Stomach (tissue), 9 donors: ENCODE measurements around the gene NARS2. TPM values are rescaled to one million over a fixed set of nuclear protein-coding genes. Genes with fewer than 3 reads are reported as not detected.
"Not testable (repeated sequence)": the region's sequence is repeated elsewhere in the genome, so short reads cannot be mapped to it uniquely, and the experiment has no call there.

Experiments used
- DNase-seq, 2 donors: peaks; one replicate each; pipeline versions ENCODE4 v3.0.0 to v3.0.0-alpha.2; 2013 to 2019
- H3K27ac ChIP-seq, 5 donors: fragments of 200-600 bp in 4 of 5; sonication (generic) in 4 of 5; one replicate each; pipeline ENCODE4 v1.5.1; 2013 to 2019; ENCODE audit warnings: mild to moderate bottlenecking in 1 of 5, moderate library complexity in 1 of 5
- H3K27me3 ChIP-seq, 3 donors: fragments of 200-600 bp; sonication (generic); one replicate each; pipeline ENCODE4 v1.5.1; 2017 to 2019; ENCODE audit warnings: mixed run types in 1 of 3
- H3K36me3 ChIP-seq, 4 donors: fragments of 200-600 bp; sonication (generic); 1 replicate in 3 of 4; 2 replicates in 1 of 4; pipeline ENCODE4 v1.5.1; 2016 to 2019
- H3K4me1 ChIP-seq, 4 donors: fragments of 200-600 bp; sonication (generic); one replicate each; pipeline ENCODE4 v1.5.1; 2016 to 2019
- H3K4me3 ChIP-seq, 4 donors: fragments of 200-600 bp; sonication (generic) in 3 of 4; one replicate each; pipeline ENCODE4 v1.5.1; 2016 to 2019; ENCODE audit warnings: mild to moderate bottlenecking in 1 of 4
- H3K9me3 ChIP-seq, 4 donors: fragments of 200-600 bp; sonication (generic); one replicate each; pipeline ENCODE4 v1.5.1; 2016 to 2019
- EP300 ChIP-seq: sonication (generic); formaldehyde crosslinking; IDR thresholded peaks from one replicate; pipeline ENCODE4 v1.6.1; 2017; ENCODE audit warnings: antibody characterized with exemption
- POLR2A ChIP-seq, 4 donors: fragments of 450-650 bp; IDR thresholded peaks; one replicate each; pipeline ENCODE4 v1.6.1; 2016; ENCODE audit warnings: antibody characterized with exemption in 4 of 4, control low read depth in 2 of 4, mild to moderate bottlenecking in 1 of 4, moderate library complexity in 1 of 4
- POLR2AphosphoS5 ChIP-seq, 3 donors: sonication (generic); formaldehyde crosslinking; IDR thresholded peaks; one replicate each; pipeline ENCODE4 v1.6.1; 2016; ENCODE audit warnings: antibody characterized with exemption in 3 of 3
- WGBS, 5 donors: extraction: QIAGEN DNeasy Blood & Tissue Kit in 3 of 5; methylation state at CpG; one replicate each; pipeline versions ENCODE4 v1.1.5 to v1.1.7; 2013 to 2018; 5-methylcytosine and 5-hydroxymethylcytosine counted together
- intact Hi-C: fragments of 100-400 bp; cut with DNase I; formaldehyde crosslinking; loops from one replicate; pipeline ENCODE4 v1.15.1; 2023; ENCODE audit warnings: low total_unique reads
- polyA plus RNA-seq, 3 donors: library from polyadenylated mRNA; stranded (reverse); fragments of 200-250 nt; gene quantifications; one replicate each; pipeline ENCODE4 v1.2.3, GENCODE V29; 2013
- total RNA-seq, 5 donors: library from RNA; depleted of rRNA; stranded (reverse); fragments of >200 nt; gene quantifications; one replicate each; pipeline versions ENCODE4 v1.1.0 to v1.2.3, GENCODE V29; 2014 to 2016
- TF ChIP-seq, protein P1 (sequence below), 7 experiments: fragments of 450-650 bp in 4 of 7; fragments of 200-600 bp in 3 of 7; sonication (generic) in 3 of 7; IDR thresholded peaks; one replicate each; pipeline ENCODE4 v1.5.1; 2016 to 2019; ENCODE audit warnings: antibody characterized with exemption in 7 of 7, control low read depth in 2 of 7, mild to moderate bottlenecking in 1 of 7
- donor health status: healthy with polysubstance abuse.
- donor health status: Bipolar disorder and iron deficiency.
- donor health status: healthy.

Gene NARS2
- total and polyA plus RNA-seq, 8 donors: 4.7 to 34.5 (median 14.1) TPM

DNA sequence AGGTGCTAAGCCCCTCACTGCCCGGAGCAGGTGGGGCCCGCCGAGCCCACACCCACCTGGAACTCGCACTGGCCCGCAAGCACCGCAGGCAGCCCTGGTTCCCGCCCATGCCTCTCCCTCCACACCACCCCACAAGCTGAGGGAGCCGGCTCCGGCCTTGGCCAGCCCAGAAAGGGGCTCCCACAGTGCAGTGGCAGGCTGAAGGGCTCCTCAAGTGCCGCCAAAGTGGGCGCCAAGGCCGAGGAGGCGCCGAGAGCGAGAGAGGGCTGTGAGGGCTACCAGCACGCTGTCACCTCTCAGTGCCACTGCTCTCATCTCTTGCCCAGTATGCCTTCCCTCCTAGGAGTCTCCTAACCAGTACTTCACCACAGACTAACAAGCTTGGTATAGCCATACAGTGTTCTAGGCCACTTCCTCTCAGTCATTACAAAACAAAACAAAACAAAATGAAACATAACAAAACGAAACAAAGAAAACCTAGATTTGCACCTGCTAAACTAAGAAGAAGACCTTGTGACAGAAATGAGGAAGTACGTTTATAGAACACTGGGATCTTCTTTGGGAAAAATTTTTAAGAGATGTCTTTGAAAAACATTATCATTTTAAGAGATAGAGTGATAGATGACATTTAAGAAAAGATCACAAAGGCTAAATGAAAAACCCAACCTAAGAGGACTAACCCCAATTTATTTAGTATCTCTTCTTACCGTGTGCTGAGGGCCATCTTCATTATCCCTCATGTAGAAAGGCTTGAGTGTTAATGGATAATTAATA, 109.3 kb downstream of the NARS2 start:
- Histone ChIP-seq H3K27me3 (no peaks in the 10 kb centered on the region), H3K36me3 (peaks cover 3 to 43% (median 37%) of the 10 kb centered on the region in 4 donors), H3K4me3 (no peak overlapping the region), H3K4me1 (no peaks in the 10 kb centered on the region), H3K9me3 (no peaks in the 10 kb centered on the region), H3K27ac (peak overlapping the region; percentile 44 to 71 (median 49))
- 81 to 90% (median 89%) methylated on average over 7 to 19 of the region's 19 CpGs for WGBS, 5 donors
- TF ChIP-seq POLR2AphosphoS5 (IDR thresholded peaks at IDR 0.05) (no peak), EP300 (no peak), POLR2A (IDR thresholded peaks at IDR 0.05) (no peak)
- TF ChIP-seq, protein P1, sequence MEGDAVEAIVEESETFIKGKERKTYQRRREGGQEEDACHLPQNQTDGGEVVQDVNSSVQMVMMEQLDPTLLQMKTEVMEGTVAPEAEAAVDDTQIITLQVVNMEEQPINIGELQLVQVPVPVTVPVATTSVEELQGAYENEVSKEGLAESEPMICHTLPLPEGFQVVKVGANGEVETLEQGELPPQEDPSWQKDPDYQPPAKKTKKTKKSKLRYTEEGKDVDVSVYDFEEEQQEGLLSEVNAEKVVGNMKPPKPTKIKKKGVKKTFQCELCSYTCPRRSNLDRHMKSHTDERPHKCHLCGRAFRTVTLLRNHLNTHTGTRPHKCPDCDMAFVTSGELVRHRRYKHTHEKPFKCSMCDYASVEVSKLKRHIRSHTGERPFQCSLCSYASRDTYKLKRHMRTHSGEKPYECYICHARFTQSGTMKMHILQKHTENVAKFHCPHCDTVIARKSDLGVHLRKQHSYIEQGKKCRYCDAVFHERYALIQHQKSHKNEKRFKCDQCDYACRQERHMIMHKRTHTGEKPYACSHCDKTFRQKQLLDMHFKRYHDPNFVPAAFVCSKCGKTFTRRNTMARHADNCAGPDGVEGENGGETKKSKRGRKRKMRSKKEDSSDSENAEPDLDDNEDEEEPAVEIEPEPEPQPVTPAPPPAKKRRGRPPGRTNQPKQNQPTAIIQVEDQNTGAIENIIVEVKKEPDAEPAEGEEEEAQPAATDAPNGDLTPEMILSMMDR (IDR thresholded peaks at IDR 0.05): no peak
- intact Hi-C loops: no loop called here
- peak in 1 of 2 donors; percentile 16 for DNase-seq

DNA sequence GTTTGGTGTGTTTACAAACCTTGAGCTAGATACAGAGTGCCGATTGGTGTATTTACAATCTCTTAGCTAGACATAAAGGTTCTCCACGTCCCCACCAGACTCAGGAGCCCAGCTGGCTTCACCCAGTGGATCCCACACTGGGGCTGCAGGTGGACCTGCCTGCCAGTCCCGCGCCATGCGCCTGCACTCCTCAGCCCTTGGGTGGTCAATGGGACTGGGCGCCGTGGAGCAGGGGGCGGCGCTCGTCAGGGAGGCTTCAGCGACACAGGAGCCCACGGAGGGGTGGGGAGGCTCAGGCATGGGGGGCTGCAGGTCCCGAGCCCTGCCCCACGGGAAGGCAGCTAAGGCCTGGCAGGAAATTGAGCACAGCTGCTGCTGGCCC, 109.9 kb downstream of the NARS2 start:
- 90 to 100% (median 93%) methylated on average over 4 to 14 of the region's 14 CpGs for WGBS, 5 donors
- H3K9me3 ChIP-seq, H3K4me1 ChIP-seq, DNase-seq, intact Hi-C loops, H3K27me3 ChIP-seq, H3K4me3 ChIP-seq: not testable (repeated sequence)
- H3K27ac ChIP-seq: peak overlapping the region; percentile 44 to 71 (median 49)
- peaks cover 3 to 49% (median 41%) of the 10 kb centered on the region in 4 donors for H3K36me3 ChIP-seq

GRCh38 chr11:78460471-78460870, 114.2 kb downstream of the NARS2 start:
- no peak overlapping the region for H3K4me3 ChIP-seq
- DNase-seq: no peak
- H3K4me1 ChIP-seq: no peaks in the 10 kb centered on the region
- no peaks in the 10 kb centered on the region for H3K9me3 ChIP-seq
- intact Hi-C loops: no loop called here
- WGBS, 5 donors: 92 to 100% (median 96%) methylated on average over 1 of the region's 1 CpG
- H3K27me3 ChIP-seq: no peaks in the 10 kb centered on the region
- H3K36me3 ChIP-seq: peaks cover 3 to 61% (median 50%) of the 10 kb centered on the region in 4 donors
- no peak overlapping the region for H3K27ac ChIP-seq
- TF ChIP-seq EP300 (no peak), POLR2AphosphoS5 (IDR thresholded peaks at IDR 0.05) (no peak), POLR2A (IDR thresholded peaks at IDR 0.05) (no peak)
- TF ChIP-seq, protein P1 (IDR thresholded peaks at IDR 0.05): no peak

- no peak overlapping the region for H3K4me3 ChIP-seq
- 87 to 98% (median 96%) methylated on average over 4 of the region's 4 CpGs for WGBS, 5 donors
- peaks cover 3 to 53% (median 43%) of the 10 kb centered on the region in 4 donors for H3K36me3 ChIP-seq
- H3K9me3 ChIP-seq: no peaks in the 10 kb centered on the region
- H3K27ac ChIP-seq: no peak overlapping the region
- H3K27me3 ChIP-seq: no peaks in the 10 kb centered on the region
- H3K4me1 ChIP-seq: no peaks in the 10 kb centered on the region
- TF ChIP-seq, protein P1 (IDR thresholded peaks at IDR 0.05): no peak
- TF ChIP-seq POLR2AphosphoS5 (IDR thresholded peaks at IDR 0.05) (no peak), EP300 (no peak), POLR2A (IDR thresholded peaks at IDR 0.05) (no peak)
- intact Hi-C loops: no loop called here
- no peak for DNase-seq
Observed at GRCh38 chr11:78459738-78460137, 114.9 kb downstream of the NARS2 start.

DNA sequence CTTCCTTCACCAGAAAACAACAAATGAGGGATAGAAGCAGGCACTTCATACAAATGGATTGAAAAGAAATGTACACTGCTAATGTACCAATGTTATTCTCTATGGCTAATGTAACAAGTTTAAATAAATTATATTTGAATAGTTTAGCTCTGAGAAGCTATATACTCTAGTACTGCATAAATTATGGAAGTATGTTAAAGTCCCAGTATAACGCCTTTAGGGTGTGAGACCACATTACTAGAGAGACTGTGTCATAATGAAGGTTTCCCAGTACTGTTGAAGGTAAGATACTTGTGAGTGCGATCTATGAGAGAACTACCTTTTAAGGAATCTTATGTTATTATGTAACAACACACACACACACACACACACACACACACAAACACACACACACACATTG, 117.2 kb downstream of the NARS2 start:
- no peak overlapping the region for H3K27ac ChIP-seq
- no peak overlapping the region for H3K4me3 ChIP-seq
- intact Hi-C loops: no loop called here
- peaks cover 0 to 39% (median 28%) of the 10 kb centered on the region in 4 donors for H3K36me3 ChIP-seq
- no peaks in the 10 kb centered on the region for H3K9me3 ChIP-seq
- DNase-seq: no peak
- H3K4me1 ChIP-seq: no peaks in the 10 kb centered on the region
- WGBS, 5 donors: 69 to 97% (median 94%) methylated on average over 2 of the region's 2 CpGs
- H3K27me3 ChIP-seq: no peaks in the 10 kb centered on the region
- no peak for TF ChIP-seq POLR2AphosphoS5 (IDR thresholded peaks at IDR 0.05)
- TF ChIP-seq, protein P1 (IDR thresholded peaks at IDR 0.05): no peak
- TF ChIP-seq EP300: no peak
- TF ChIP-seq POLR2A (IDR thresholded peaks at IDR 0.05): no peak
